ENCODE results near the gene KRTAP5-3.

DNA sequence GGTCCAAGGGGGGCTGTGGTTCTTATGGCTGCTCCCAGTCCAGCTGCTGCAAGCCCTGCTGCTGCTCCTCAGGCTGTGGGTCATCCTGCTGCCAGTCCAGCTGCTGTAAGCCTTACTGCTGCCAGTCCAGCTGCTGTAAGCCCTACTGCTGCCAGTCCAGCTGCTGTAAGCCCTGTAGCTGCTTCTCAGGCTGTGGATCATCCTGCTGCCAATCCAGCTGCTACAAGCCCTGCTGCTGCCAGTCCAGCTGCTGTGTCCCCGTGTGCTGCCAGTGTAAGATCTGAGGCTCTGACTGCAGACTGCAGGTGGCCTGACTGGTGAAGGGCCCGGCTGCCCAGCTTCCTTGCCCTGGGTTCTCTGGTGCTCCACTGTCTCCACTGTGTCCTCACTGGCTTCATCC, 22.0 kb upstream of the KRTAP5-3 start:
- TF ChIP-seq SMC3 (conservative IDR thresholded peaks at IDR 0.05; ENCODE audit: poor library complexity) (no peak), EZH2 (IDR thresholded peaks at IDR 0.05; ENCODE audit: borderline replicate concordance, insufficient read depth, low read length, poor library complexity, severe bottlenecking) (no peak), POLR2AphosphoS5 (IDR thresholded peaks at IDR 0.05) (no peak), EP300 (conservative IDR thresholded peaks at IDR 0.05; ENCODE audit: poor library complexity, severe bottlenecking) (no peak)
- TF ChIP-seq, protein P1, sequence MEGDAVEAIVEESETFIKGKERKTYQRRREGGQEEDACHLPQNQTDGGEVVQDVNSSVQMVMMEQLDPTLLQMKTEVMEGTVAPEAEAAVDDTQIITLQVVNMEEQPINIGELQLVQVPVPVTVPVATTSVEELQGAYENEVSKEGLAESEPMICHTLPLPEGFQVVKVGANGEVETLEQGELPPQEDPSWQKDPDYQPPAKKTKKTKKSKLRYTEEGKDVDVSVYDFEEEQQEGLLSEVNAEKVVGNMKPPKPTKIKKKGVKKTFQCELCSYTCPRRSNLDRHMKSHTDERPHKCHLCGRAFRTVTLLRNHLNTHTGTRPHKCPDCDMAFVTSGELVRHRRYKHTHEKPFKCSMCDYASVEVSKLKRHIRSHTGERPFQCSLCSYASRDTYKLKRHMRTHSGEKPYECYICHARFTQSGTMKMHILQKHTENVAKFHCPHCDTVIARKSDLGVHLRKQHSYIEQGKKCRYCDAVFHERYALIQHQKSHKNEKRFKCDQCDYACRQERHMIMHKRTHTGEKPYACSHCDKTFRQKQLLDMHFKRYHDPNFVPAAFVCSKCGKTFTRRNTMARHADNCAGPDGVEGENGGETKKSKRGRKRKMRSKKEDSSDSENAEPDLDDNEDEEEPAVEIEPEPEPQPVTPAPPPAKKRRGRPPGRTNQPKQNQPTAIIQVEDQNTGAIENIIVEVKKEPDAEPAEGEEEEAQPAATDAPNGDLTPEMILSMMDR (IDR thresholded peaks at IDR 0.05; ENCODE audit: poor library complexity, severe bottlenecking), result no peak
